Measurements from ENCODE around the gene MYPN.

The MYPN gene

GRCh38 chr10:68090586-68090985, 18.7 kb upstream of the MYPN start:
- DNase-seq (ENCODE audit: low read depth), result no peak

GRCh38 chr10:68092512-68092911, 16.8 kb upstream of the MYPN start:
- DNase-seq (ENCODE audit: low read depth), result no peak

GRCh38 chr10:68095153-68095552, 14.1 kb upstream of the MYPN start:
- no peak for DNase-seq (ENCODE audit: low read depth)

GRCh38 chr10:68096913-68097516, 12.3 kb upstream of the MYPN start:
- no peak for DNase-seq (ENCODE audit: low read depth)

- no peak for DNase-seq (ENCODE audit: low read depth)
These were observed 9.6 kb upstream of the MYPN start for GRCh38 chr10:68099736-68100135.

GRCh38 chr10:68101066-68101465, 8.2 kb upstream of the MYPN start:
- DNase-seq (ENCODE audit: low read depth), result no peak

- DNase-seq (ENCODE audit: low read depth), result no peak
These were observed 5.9 kb upstream of the MYPN start for GRCh38 chr10:68103261-68103878.

GRCh38 chr10:68103901-68104300, 5.4 kb upstream of the MYPN start:
- no peak for DNase-seq (ENCODE audit: low read depth)

GRCh38 chr10:68105820-68106219, 3.5 kb upstream of the MYPN start:
- no peak for DNase-seq (ENCODE audit: low read depth)

GRCh38 chr10:68106656-68107055, 2.6 kb upstream of the MYPN start:
- DNase-seq (ENCODE audit: low read depth), result no peak

GRCh38 chr10:68107651-68108050, 1.6 kb upstream of the MYPN start:
- DNase-seq (ENCODE audit: low read depth), result no peak

- DNase-seq (ENCODE audit: low read depth), result no peak
These were observed 1.2 kb upstream of the MYPN start for GRCh38 chr10:68108051-68108450.

GRCh38 chr10:68108653-68109052, 635 bp upstream of the MYPN start:
- DNase-seq (ENCODE audit: low read depth), result no peak

- no peak for DNase-seq (ENCODE audit: low read depth)
These were observed 739 bp downstream of the MYPN start for GRCh38 chr10:68110027-68110426.

- DNase-seq (ENCODE audit: low read depth), result no peak
These were observed 2.3 kb downstream of the MYPN start for GRCh38 chr10:68111584-68111983.

- no peak for DNase-seq (ENCODE audit: low read depth)
These were observed 3.5 kb downstream of the MYPN start for GRCh38 chr10:68112837-68113236.

- DNase-seq (ENCODE audit: low read depth), result no peak
These were observed 9.4 kb downstream of the MYPN start for GRCh38 chr10:68118657-68119056.

GRCh38 chr10:68121020-68121743, 11.9 kb downstream of the MYPN start:
- DNase-seq (ENCODE audit: low read depth), result no peak

- no peak for DNase-seq (ENCODE audit: low read depth)
These were observed 12.6 kb downstream of the MYPN start for GRCh38 chr10:68121852-68122251.

- no peak for DNase-seq (ENCODE audit: low read depth)
These were observed 15.4 kb downstream of the MYPN start for GRCh38 chr10:68124718-68125117.

- DNase-seq (ENCODE audit: low read depth), result no peak
These were observed 16.5 kb downstream of the MYPN start for GRCh38 chr10:68125772-68126171.

GRCh38 chr10:68128015-68128414, 18.7 kb downstream of the MYPN start:
- DNase-seq (ENCODE audit: low read depth), result no peak

GRCh38 chr10:68132391-68132790, 23.1 kb downstream of the MYPN start:
- no peak for DNase-seq (ENCODE audit: low read depth)

GRCh38 chr10:68133523-68133922, 24.2 kb downstream of the MYPN start:
- DNase-seq (ENCODE audit: low read depth), result no peak
